SK-N-DZ (cell line): ENCODE results near the gene PADI2.
A peak's percentile ranks its signal among the peaks of the same experiment; 100 is the strongest.

Experiments
- DNase-seq: peaks from one replicate; pipeline ENCODE4 v3.0.0-alpha.2; 2015; ENCODE audit warnings: low spot score

PADI2 gene

DNA sequence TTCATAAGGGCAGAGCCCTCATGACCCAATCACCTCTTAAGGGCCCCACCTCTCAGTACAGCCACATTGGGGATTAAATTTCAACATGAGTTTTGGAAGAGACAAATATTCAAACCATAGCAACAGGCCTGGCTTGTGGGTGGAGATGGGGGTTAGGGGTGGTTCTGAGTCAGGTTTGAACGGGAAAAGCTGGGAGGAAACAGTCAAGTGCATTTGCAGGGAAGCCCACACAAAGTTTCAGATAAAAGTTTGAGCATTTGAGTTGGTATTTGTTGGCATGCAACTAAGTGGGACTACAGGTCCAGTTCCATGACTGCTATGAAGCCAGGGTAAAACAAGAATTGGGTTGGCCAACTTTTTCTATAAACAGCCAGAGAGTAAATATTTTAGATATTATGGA lies 21.0 kb upstream of the PADI2 start:
- no peak for DNase-seq

DNA sequence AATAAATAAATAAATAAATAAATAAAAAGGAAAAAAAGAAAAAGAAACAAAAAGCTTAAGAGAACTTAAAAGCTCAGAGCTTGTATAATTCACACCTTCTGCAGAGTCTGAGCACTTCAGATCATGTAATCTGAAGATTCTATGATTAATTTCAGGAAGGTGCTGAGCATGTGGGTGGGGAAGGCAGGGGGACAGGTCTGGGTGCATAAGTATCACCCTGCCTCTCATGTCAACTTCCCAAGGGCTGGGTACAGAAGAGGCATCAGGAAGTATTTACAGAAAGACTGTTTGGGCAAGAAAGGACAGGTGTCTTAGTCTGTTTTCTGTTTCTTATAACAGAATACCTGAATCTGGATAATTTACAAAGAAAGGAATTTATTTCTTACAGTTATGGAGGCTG lies 20.4 kb upstream of the PADI2 start:
- DNase-seq: no peak

GRCh38 chr1:17137441-17137840 lies 18.2 kb upstream of the PADI2 start:
- DNase-seq: no peak

DNA sequence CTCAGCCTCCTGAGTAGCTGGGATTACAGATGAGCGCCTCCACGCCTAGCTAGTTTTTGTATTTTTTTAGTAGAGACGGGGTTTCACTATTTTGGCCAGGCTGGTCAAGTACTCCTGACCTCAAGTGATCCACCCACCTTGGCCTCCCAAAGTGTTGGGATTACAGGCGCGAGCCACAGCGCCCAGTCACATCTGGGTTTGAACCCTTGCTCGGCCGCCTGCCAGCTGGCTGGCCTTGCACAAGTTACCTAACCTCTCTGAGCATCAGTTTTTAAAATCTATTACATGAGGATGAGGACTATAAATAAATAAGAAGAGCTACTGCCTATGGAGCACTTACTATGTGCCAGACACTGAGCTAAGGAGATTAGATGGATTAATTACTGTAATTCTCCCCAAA lies 17.7 kb upstream of the PADI2 start:
- no peak for DNase-seq

GRCh38 chr1:17136145-17136544 lies 16.9 kb upstream of the PADI2 start:
- DNase-seq: no peak

- DNase-seq: no peak
Measured at GRCh38 chr1:17135530-17135929, 16.3 kb upstream of the PADI2 start.

DNA sequence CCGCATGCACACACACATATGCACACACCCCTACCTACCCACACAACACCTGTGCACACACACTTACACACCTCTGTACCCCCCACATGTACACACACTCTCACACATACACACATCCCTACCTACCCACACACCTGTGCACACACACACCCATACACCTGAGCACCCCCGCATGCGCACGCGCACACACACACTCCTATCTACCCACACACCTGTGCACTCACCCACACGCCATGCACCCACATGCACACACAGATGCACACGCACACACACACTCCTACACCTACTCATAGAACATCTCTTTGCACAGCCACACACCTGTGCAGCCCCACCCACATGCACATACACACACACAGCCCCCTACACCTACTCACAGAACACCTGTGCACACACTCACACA lies 15.5 kb upstream of the PADI2 start:
- no peak for DNase-seq

DNA sequence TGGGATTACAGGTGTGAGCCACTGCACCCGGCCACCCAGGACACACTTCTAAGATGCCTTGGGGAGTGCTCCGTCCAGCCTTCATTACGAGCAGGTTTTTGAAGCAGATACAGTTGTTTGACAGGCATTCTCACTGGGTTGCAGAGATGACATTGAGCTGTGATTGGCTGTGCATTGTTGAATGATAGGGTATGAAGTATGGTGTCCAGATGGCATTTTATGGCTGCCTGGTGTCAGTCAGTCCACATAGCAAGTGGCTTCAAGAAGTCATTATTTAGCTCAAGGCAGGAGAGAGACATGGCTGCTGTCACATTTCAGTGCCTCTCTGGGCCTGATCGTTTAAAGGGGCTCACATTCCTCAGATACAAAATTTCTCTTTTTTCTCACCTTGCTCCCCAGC lies 14.8 kb upstream of the PADI2 start:
- DNase-seq: no peak

GRCh38 chr1:17130138-17130635 lies 10.9 kb upstream of the PADI2 start:
- DNase-seq: no peak

- DNase-seq: no peak
Measured at GRCh38 chr1:17128361-17128760, 9.1 kb upstream of the PADI2 start.

- peak; percentile 65 for DNase-seq
Measured at GRCh38 chr1:17125756-17126237, 6.5 kb upstream of the PADI2 start.

- no peak for DNase-seq
Measured at GRCh38 chr1:17123196-17124045, 4.2 kb upstream of the PADI2 start.

DNA sequence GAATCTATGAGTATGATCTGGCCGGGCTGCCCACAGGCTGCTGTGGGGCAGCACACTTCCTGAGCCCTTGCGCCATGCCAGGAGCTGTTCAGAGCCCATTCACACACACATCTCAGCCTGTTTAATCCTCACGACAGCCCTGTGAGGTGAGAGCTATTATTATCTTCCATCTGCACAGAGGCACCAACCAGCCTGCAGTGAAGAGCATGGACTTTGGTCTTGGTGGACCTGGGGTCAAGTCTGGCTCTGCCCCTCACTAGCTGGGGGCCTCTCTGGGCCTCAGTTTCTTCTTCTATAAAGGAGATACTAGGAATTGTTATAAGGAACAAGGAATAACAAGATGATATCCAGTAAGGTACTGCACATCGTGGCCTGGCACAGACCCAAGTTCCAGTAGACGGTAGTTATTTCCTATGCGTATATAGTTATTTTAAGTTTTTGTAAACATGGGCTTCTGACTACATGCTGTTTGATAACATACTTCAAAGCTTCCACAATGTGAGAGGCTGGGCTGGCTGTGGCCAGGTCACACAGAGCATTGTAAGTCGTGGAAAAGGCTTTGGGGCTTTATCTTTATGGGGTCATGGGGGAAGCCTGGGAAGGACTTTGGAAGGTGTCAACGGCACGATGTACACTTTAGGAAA lies 3.4 kb upstream of the PADI2 start:
- DNase-seq: no peak

DNA sequence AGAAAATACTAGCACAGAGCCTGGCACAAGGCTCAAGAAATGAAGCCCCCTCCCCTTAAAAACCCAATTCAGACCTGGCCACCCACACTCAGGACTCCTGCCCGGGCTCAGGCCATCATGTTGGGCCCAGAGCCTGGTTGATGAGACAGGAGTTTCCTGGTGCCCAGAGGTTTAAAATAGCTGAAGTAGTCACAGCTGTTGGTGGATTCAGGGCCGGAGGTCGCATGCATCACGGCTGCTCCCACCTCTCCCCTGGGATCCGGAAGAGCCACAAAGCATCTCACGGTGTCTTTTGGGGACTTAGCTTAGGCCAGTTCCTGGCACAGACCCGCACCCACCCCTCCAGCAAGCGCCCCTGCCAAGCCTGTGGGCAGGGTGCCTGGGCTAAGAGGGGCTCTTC lies 2.6 kb upstream of the PADI2 start:
- no peak for DNase-seq

GRCh38 chr1:17120962-17121837 lies 1.9 kb upstream of the PADI2 start:
- no peak for DNase-seq

DNA sequence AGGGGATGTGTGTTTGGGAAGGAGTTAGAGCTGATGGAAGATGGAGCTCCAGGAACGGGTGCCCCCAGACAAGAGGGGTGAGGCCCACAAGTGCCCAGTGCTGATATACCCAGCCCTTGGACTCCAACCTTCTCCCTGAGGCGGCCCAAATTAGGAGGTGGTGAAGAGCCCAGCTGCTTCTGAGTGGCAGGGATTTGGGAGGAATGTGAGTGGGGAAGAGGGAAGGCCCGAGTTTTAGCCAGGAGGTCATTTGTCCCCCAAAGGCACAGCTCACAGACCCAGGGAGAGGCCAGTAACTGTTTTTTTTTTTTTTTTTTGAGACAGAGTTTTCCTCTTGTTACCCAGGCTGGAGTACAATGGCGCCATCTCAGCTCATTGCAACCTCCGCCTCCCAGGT lies 1.2 kb upstream of the PADI2 start:
- no peak for DNase-seq

GRCh38 chr1:17119773-17120480 lies 676 bp upstream of the PADI2 start:
- no peak for DNase-seq

DNA sequence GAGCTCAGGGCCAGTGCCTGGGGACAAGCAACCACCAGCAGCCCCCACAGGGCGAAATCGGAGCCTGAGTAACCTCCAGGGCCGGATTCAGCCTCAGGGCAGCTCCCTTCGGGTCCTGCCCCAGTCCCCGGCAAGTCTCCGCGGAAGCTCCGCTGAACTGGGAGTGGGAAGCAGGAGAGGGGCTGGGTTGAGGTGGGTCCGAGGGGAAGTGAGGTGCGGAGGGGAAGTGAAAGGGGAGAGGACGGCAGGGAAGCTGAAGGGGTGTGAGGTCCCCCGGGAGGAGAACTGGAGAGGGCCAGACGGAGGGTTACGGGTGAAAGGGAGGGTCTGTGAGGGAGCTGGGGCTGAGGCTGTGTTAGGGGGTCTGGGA lies 560 bp downstream of the PADI2 start:
- DNase-seq: no peak

DNA sequence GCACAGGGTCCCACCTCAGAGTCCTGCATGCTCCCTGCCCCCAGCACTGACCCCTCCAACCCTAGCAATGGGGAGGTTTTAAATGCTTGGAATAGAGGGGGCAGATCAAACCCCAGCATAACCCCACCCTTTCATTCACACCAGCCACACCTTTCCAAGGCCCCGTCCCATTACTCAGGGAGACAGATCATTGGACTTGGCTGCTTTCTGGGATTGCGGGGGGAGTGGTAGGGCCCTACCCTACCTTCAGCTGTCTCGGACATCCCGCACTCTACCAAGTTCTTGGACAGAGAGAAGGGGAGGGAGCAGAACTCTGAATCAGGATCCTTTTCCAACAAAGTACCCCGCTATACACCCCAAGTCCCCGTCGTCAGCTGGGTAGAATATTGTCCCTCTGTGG lies 983 bp downstream of the PADI2 start:
- no peak for DNase-seq

GRCh38 chr1:17117451-17118265 lies 1.6 kb downstream of the PADI2 start:
- no peak for DNase-seq

DNA sequence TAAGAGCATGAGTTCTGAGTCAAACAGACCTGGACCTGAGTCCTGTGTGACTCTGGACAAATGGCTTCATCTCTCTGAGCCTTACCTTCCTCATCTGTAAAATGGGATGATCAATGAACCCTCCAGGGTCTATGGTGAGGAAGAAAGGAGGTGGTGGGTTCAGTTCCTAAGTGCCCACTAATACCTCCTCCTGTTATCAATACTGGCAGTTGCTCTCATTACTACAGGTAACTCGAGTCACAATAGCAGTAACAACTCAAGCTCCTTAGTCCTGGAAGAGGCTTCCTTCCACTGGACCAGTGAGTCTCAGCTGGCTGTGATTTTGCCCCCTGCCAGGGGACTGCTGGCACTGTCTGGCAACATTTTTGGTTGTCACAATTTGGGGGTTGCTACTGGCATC lies 2.6 kb downstream of the PADI2 start:
- no peak for DNase-seq
